Measurements from ENCODE around the gene NAT9.

Gene NAT9

DNA sequence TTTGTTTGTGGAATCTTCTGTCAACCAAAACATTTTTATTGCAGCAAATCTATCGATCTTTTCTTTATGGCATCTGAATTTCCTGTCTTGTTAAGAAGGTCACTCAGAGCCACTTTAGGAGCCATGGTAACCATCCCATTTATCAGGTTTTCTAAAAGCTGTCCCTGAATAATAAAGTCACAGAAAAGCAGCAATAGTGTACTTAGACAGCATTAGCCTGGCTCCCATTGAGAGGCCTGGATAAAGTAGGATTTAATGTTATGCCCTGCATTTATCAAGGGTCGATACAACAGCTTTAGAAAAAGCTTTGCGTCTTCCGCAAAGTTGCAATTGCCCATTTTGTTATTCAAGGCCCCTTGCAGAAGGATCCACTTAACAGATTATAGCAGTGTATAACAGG, 53.4 kb downstream of the NAT9 start:
- no peak for DNase-seq

Data from NCI-H69 (cell line).